GM19238 (cell line): ENCODE measurements around the gene PSMB10.
"Not testable (repeated sequence)": the region's sequence is repeated elsewhere in the genome, so short reads cannot be mapped to it uniquely, and the experiment has no call there.

Experiments used
- DNase-seq: peaks from one replicate; pipeline ENCODE4 v3.0.0; 2011; ENCODE audit warnings: low spot score; ENCODE audit not compliant: insufficient read length

PSMB10 gene

GRCh38 chr16:67942510-67943255, 6.0 kb upstream of the PSMB10 start:
- DNase-seq, result no peak

- DNase-seq, result peak; percentile 54
Measured at GRCh38 chr16:67942200-67942509, 5.5 kb upstream of the PSMB10 start.

DNA sequence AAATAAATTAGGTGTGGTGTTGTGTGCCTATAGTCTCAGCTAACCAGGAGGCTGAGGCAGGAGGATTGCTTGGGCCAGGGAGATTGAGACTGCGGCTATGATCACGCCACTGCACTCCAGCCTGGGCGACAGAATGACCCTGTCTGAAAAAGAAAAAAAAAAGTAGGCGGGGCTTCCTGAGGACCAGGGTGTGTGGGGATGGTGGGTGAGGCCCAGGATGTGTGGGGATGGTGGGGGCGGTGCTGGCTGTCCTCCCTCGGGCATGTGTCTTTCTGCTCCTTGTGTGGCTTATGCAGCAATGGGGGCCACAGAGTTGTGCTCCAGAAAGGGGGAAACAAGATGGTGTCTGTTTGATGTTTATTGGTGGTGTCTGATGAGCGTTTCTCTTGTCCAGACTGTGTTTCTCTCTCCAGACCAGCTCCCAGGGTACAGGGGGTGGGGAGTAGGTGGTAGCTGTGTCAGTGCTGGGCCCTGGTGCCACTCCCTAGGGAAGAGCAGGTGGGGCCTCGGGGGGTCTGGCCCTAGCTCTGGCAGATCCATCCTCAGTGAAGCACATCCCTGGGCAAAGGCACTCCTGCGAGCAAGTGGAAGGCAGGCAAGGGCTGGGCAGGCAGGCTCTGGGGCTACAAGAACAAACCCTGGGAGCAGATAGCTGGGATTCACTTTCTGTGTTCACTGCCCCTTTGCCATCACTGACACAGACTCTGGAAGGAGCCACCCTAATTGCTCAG, 5.0 kb upstream of the PSMB10 start:
- no peak for DNase-seq

- DNase-seq, result no peak
Measured at GRCh38 chr16:67940446-67941089, 3.9 kb upstream of the PSMB10 start.

DNA sequence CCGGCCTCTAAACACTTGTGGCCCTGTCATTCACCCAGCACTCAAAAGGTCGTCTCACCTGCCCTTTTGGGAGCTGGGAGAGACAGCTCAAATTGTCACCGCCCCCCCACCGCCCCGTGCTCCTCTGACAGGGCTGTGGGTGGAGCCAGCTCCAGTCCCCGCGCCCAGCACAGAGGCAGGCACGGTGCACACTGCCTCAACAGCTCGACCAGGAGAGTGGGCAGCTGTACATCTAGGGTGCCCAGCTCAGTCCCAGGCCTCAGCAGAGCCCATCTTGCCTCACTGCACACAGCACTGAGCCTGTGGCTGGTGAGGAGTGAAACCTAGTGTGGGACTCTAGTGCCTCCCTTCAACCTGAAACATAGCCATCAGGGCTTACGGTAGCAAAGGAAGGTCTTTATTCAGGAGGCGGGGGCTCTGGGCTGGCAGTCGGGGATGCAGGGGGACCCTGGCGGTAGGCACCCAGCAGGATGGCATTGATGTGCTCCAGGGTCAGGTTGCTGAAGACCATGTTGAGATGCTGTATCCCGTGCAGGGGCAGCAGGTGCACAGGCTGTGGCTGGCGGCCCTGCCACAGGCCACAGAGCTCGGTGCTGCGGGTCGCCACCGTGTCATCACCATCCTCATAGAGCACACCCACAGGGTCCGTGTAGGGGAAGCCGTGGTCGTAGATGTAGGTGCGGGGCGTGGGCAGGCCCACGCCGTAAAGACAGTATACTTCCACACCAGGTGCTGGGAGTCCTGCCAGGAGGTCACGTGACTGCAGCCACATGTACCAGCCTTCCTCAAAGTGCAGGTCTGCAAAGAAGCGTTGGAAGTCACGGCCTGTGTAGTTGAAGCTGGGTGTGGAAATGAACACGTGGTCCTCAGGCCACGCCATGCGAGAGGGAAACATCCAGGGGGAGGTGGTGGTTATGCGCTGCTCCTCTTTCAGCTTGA, 3.1 kb upstream of the PSMB10 start:
- DNase-seq, result no peak

GRCh38 chr16:67937713-67938112, 1.1 kb upstream of the PSMB10 start:
- DNase-seq, result not testable (repeated sequence)

GRCh38 chr16:67936880-67937605, 393 bp upstream of the PSMB10 start:
- DNase-seq, result peak; percentile 88

DNA sequence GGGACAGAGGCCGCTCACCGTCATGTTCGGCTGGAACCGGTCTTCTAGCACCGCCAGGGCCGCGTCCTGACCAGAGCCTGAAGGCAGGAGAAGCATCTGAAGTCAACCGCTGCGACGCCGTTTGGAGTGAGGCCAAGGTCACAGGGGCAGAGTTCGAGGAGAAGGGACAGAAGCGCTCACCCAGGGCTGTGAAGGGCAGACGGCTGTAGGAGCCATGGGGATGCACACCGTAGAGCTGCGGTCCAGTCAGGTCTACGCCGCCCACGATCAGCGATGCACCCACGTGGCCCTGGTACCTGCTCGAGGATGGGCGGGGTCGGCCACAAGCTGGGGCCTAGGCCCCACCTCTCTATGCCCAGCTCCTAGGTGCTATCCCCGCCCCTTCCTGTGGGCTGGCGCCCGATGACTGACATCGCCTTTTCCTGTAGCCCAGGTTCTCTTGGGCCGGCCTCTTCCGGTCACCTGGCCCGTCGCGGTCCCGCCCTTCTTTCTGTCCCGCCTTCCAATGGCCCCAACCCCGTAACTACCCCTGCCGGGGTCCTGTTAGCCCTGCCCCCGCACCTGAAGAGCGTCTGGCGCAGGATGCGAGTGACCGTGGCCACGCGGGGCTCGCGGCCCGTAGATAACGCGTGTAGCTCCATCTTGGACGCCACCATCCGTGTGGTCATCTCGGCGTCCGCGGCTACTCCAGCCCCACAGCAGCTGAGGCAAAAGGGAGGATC, 1.1 kb downstream of the PSMB10 start:
- DNase-seq, result peak; percentile 99

GRCh38 chr16:67935101-67935401, 1.6 kb downstream of the PSMB10 start:
- no peak for DNase-seq

GRCh38 chr16:67934306-67935100, 2.1 kb downstream of the PSMB10 start:
- no peak for DNase-seq

DNA sequence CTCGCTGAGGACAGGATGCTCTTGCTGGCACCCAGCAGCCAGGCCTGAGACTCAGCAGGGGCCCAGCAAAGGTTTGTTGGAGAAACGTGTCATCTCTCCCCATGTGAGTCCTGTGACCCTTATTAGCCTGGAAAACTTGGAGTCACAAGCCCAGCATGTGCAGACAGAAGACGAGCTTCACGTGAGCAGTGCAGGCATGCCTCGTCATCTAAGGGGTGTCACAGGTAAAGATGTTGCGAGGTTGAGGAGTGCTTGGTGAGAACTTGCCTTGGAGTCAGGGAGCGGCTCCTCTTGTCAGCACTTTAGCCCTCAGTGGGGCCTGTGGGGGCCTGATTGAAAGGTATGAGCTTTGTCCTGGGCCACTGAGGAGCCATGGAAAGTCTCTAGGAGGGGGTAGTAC, 2.8 kb downstream of the PSMB10 start:
- DNase-seq, result no peak

- DNase-seq, result no peak
Measured at GRCh38 chr16:67932462-67932840, 4.2 kb downstream of the PSMB10 start.

DNA sequence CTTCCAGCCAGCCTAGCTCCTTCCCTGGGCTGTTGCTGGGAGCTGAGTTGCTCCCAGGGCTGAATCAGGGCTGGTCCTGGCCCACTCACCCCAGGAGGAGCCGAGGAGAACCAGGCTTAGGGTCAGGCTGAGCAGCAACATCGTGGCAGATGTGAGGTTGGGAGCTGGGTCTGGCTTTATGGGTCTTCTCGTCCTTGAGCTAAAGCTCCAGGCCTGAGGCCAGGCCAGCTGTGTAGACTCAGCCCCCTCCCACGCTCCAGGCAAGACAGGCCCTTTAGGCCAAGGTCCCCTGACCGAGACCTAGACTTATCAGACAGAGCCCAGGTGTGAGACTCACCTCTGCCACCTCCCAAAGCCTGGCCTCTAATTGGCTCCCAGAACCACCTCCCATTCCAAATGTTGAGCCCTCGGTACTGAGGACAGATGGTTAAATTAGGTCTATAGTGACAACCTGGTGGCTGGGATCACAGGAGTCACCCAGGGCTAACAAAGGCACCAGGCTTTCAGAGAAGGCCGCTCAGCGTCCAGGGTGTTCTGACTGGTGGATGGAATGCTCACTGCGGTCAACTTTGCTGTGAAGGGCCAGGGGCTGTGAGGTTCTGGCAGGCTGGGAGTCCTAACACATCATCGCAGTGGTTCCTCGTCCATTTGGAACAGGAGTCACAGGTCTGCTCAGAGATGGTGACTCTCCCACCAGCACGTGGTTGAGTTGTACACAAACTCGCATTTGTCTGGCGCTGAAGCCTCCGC, 4.8 kb downstream of the PSMB10 start, which contains the start of gene CTRL:
Gene CTRL, minus strand, starts transcription at position 151 of the 750 bp plus-strand sequence. Its CDS starts 10 bp downstream, at position 141.
- no peak for DNase-seq

- no peak for DNase-seq
Measured at GRCh38 chr16:67930678-67931211, 5.9 kb downstream of the PSMB10 start.

- DNase-seq, result no peak
Measured at GRCh38 chr16:67930191-67930590, 6.5 kb downstream of the PSMB10 start.

GRCh38 chr16:67928561-67929364, 7.9 kb downstream of the PSMB10 start:
- peak; percentile 77 for DNase-seq

GRCh38 chr16:67928147-67928546, 8.5 kb downstream of the PSMB10 start:
- no peak for DNase-seq
